PC-3 (cell line): ENCODE measurements around the gene FBXO42.

Experiments used
- EZH2phosphoT487 ChIP-seq: fragments of 300-600 bp; sonication (generic); IDR thresholded peaks from 2 replicates; pipeline ENCODE4 v1.6.1; 2018; ENCODE audit warnings: mild to moderate bottlenecking, antibody characterized with exemption, low read length, borderline replicate concordance
- TF ChIP-seq, protein P1 (sequence below): fragments of 300-600 bp; sonication (generic); conservative IDR thresholded peaks from 2 replicates; pipeline ENCODE4 v1.5.1; 2017; ENCODE audit warnings: antibody characterized with exemption, low read depth, mild to moderate bottlenecking, low read length

DNA sequence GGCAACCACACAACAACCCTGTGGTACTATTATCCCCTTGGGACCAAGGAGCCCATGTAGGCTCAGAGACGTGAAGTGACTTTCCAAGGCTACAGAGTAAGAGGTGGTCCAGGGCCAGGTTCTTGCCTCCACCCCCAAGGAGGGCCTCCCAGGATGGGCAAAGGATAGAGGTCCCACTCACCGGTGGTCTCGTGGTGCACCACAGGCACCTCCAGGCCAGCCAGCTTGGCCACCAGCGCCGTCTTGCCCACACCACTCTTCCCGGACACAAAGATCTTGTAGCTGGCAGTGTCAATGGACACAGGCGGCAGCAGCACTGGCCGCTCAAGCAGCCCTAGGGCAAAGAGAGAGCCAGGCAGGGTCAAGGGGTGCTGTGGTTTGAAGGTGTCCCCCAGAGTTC lies 118.8 kb downstream of the FBXO42 start:
- TF ChIP-seq, protein P1, sequence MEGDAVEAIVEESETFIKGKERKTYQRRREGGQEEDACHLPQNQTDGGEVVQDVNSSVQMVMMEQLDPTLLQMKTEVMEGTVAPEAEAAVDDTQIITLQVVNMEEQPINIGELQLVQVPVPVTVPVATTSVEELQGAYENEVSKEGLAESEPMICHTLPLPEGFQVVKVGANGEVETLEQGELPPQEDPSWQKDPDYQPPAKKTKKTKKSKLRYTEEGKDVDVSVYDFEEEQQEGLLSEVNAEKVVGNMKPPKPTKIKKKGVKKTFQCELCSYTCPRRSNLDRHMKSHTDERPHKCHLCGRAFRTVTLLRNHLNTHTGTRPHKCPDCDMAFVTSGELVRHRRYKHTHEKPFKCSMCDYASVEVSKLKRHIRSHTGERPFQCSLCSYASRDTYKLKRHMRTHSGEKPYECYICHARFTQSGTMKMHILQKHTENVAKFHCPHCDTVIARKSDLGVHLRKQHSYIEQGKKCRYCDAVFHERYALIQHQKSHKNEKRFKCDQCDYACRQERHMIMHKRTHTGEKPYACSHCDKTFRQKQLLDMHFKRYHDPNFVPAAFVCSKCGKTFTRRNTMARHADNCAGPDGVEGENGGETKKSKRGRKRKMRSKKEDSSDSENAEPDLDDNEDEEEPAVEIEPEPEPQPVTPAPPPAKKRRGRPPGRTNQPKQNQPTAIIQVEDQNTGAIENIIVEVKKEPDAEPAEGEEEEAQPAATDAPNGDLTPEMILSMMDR: no peak
- TF ChIP-seq EZH2phosphoT487: no peak
